NCI-H526 (cell line): Measurements from ENCODE around the gene FOXR1.
"Not testable (repeated sequence)": the region's sequence is repeated elsewhere in the genome, so short reads cannot be mapped to it uniquely, and the experiment has no call there.

Experiments
- DNase-seq, 2 experiments: peaks; one replicate each; lab custom pipeline; 2025; lab: John Stamatoyannopoulos, UW

FOXR1 gene

DNA sequence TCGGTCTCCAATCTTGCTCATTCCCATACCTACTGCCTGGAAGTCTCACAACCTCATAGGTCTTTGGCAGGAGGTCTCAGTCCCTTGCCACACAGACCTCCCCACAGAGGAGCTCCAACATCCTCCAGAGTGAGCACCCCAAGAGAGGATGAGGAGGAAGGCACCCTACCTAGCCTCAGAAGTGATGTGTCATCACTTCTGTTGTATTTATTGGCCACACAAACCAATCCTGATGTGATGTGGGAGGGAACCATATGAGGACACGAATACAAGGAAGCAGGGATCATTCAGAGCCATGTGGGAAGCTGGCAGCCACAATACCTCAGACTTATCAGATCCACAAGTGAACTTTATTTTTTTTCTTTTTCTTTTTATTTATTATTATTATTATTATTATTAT is 24.5 kb upstream of the FOXR1 start:
- no peak for DNase-seq

DNA sequence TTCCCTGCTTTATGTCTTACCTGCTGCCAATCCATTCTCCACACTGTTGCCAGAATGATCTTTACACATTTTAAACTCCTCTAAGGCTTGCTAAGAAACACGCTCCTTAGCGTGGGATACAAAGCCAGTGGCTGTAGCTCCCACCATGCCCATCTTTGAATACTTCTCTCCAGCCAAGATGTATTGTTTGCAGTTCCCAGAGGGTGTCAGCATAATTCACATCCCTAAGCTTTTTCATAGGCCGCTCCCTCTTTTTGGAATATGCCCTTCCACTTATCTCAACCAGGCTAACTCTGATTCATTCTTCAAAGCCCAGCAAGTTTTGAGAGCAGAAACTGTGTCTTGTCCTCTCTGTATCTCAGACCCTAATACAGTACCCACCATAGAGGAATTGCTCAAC is 23.6 kb upstream of the FOXR1 start:
- no peak for DNase-seq

DNA sequence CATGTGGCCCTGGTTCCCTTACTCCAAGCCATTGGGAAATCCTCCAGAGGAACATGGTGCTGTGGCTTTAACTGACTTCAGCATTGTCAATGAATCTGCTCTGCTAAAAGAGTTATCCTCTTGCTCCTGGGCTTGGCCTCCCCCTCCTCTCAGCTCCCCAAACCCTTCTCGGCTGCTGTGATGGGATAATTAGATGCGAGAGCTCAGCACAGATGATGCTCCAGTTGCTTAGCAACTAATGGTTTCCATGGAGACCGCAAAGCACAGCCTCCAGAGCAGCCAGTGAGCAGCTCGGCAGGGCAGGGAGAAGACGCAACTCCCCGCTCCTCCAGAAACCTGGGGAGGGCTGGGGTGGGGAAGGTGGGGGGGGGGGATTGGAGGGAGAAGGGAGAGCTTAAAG is 18.3 kb upstream of the FOXR1 start:
- DNase-seq, result peak; percentile 70 to 76

DNA sequence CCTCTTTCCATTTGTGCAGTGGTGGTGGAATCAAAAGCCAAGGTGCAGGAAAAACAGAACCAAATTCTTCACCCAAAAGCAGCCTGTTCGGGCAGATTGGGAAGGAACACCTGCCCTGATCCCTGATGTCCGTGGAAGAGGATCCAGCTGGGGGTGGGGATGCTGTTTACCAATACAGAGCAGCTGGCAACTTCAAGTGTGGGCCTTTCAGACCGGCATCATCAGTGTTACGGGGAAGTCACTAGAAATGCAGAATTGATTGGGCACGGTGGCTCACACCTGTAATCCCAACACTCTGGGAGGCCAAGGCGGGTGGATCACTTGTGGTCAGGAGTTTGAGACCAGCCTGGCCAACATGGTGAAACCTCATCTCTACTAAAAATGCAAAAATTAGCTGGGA is 17.6 kb upstream of the FOXR1 start:
- not testable (repeated sequence) for DNase-seq

DNA sequence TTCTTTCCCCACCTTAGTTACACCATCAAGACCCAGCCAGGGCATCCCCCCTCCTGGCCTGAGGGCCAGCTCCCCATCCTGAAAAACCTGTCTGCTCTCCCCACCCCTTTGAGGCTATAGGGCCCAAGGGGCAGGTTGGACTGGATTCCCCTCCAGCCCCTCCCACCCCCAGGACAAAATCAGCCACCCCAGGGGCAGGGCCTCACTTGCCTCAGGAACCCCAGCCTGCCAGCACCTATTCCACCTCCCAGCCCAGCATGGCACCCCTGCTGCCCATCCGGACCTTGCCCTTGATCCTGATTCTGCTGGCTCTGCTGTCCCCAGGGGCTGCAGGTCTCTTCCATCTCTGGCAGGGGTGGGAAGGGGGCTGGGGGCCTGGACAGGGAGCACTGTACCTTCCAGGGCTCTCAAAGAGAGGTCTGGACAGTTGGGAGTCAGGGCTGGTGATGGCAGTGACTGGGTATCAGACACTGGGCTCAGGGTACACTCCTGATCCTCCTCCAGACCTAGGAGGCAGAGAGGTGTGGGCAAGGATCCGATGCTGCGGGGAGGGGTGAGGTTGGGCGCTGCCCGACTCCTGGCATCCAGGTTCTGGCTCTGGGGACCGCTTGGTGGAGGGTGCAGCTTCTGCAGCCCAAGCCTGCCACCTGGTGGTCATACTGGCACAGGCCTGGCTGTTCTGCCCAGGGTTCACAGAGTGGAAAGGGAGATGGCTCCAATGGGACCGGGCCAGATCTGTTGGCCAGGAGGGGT is 15.3 kb upstream of the FOXR1 start, which contains the start of gene UPK2:
TSS of gene UPK2 (plus strand) at position 205 of the 753 bp plus-strand sequence. CDS start at position 258, 53 bp downstream.
- peak; percentile 83 to 99 for DNase-seq

DNA sequence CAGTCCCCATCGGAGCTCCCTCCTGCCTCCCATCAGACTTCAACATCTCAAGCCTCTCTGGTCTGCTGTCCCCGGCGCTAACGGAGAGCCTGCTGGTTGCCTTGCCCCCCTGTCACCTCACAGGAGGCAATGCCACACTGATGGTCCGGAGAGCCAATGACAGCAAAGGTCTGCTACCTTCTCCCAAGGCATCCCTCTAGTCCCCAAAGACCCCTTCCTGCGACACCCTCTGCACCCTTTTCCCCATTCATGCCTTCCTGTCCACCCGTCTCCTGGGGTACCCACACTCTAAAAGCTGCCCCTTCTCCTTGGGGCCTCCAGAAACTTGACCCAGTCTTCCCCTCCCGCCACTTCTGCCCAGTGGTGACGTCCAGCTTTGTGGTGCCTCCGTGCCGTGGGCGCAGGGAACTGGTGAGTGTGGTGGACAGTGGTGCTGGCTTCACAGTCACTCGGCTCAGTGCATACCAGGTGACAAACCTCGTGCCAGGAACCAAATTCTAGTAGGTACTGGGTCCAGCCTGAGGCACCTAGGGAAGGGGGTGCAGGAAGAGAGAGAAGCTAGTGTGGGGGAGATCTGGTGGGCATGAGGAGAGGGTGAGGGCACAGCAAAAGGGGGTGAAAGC is 14.6 kb upstream of the FOXR1 start:
- DNase-seq, result no peak

DNA sequence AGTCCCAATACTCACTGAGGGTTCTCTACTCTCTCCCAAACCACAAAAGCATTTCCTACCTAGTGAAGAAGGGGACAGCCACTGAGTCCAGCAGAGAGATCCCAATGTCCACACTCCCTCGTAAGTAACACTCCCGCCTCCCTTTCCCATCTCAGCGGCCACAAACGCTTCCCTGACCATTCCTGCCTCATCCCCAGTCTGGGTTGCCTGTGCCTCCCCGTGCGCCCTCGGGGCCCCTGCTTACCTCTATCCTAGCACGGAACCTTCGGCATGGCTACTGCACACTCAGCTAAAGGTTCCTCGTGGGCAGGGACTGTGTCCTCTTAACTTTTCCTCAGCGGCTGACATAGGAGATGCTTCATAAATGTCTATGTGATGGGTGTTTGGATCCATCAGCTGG is 14.0 kb upstream of the FOXR1 start:
- no peak for DNase-seq

DNA sequence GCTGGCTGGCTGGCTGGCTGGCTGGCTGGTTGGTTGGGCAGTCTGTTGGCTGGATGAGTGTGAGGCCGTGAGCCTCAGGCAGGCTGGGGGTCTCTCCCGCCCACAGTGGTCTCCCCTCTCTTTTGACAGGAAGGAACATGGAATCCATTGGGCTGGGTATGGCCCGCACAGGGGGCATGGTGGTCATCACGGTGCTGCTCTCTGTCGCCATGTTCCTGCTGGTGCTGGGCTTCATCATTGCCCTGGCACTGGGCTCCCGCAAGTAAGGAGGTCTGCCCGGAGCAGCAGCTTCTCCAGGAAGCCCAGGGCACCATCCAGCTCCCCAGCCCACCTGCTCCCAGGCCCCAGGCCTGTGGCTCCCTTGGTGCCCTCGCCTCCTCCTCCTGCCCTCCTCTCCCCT is 13.6 kb upstream of the FOXR1 start:
- DNase-seq, result no peak

DNA sequence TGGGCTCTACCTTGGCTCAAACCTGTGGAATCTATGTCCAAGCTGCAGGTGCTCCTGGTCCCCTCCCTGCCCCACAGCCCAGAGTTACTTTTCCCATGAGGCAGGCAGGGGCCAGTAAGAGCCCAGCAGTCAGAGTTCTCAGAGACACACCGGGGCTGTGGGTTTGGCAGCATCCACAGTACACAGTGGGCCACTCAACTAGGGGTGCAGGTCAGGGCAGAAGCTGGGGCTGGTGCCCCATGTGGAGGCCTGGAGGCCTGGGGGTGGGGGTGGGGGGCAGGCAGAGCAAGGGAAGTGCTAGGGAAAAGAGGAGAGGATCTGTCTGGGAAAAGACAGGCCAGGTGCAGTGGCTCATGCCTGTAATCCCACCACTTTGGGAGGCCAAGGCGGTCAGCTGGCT is 13.0 kb upstream of the FOXR1 start:
- DNase-seq, result no peak

DNA sequence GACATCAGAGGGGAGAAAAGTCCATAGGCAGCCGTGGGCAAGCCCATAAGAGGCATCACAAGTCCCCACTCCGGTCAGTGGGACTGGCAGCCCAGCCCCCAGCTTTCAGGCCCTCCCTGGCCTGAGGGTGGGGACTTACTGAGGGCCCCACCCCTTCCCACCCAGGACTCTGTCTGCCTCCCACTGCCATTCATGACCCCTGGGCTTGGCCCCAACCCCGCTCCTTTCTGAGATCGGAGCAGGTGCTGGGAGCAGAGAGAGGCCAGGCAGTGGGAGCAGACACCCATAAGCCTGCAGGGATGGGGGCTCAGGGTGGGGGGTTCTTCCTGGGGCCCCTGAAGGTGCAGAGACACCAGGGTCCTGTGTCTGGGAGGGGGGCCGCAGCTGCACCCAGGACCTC is 10.4 kb upstream of the FOXR1 start:
- DNase-seq, result no peak

DNA sequence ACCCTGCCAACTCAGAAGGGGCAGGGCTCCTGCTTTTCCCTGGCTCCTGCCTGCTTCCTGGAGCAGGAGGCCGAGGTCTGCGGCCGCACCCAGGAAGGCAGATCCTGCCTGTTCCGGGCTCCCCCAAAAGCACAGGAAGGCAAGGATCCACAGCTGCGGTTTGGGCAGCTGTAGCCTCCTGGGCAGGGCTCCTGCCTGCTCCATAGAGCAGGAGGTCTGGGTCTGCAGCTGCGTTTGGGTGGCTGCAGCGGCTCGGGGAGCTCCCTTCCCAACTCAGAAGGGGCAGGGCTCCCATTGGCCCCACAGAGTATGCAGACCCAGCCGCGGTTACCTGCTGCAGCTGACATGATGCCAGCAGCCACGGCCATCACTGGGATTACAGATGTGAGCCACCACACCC is 10.0 kb upstream of the FOXR1 start:
- no peak for DNase-seq

DNA sequence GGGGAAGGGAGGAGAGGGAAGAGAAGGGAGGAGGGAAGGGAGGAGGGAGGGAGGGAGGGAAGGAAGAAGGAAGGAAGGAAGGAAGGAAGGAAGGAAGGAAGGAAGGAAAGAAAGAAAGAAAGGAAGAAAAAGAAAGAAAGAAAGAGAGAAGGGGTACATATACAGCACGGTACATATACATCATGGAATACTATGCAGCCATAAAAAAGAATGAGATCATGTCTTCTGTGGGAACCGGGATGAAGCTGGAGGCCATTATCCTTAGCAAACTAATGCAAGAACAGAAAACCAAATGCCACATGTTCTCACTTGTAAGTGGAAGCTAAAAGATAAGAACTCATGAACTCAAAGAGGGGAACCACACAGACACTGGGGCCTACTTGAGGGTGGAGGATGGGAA is 2.1 kb upstream of the FOXR1 start:
- DNase-seq, result not testable (repeated sequence)

DNA sequence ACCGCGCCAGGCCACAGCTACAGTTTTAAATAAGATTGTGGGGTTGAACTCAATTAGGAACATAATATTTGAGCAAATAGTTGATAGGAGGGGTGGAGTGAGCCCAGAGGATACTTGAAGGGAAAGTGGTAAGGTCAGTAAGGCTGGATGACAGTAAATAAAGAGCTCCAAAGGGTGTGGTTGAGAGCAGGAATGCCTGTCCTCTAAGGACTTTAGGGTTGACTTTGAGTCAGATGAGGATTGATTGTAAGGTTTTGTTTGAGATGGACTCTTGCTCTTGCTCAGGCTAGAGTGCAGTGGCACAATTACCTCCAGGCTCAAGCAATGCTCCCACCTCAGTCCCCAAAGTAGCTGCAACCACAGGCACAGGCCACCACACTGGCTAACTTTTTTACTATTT is 2.4 kb downstream of the FOXR1 start:
- no peak for DNase-seq

DNA sequence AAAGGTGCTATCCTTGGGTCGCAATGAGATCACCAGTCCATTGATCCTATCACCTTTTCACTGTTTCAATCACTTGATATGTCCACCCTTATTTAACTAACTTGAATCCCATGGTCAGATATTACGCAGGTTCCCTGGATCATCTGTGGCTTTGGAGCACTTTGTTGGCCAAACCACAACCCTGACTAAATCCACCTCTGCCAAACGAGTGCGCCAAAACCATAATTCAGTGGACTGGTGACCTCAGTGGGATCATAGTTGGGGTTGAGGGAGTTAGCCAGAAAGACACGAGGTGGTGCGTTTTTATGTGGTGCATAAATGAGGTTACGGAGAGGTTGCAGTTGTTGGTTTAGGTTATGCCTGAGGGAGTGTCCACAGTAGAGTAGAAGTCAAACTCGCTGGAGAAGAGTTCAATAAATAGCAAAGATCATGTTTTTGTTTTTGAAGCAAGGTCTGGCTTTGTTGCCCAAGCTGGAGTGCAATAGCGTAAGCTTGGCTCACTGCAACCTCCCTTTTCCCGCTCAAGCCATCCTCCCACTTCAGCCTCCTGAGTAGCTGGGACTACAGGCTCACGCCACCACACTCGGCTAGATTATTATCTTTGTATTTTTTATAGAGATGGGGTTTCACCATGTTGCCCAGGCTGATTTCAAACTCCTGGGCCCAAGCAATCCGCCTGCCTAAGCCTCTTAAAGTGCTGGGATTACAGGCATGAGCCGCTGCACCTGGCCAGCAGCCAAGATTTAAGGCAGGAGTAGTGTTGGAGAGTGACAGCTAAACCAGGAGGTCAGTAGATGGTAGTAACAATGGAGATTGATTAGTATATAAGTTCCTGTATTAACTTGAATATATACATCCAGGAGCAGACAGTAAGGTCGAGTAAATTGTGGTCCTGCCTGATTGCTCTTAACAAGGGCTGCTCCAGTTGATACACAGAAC is 4.5 kb downstream of the FOXR1 start:
- DNase-seq, result no peak

DNA sequence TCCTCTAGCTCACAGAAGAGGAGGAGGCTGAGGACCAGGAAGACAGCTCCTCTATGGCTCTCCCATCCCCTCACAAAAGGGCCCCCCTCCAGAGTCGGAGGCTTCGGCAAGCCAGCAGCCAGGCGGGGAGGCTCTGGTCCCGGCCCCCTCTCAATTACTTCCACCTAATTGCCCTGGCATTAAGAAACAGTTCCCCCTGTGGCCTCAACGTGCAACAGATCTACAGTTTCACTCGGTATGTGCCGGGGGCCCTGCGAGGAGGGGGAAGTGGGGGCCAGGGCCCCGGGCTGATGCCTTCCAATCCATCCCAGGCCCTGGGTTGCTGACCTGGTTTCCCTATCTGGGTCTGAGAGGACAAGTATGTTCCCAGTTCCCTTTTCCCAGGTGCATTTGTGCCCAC is 7.9 kb downstream of the FOXR1 start:
- no peak for DNase-seq

DNA sequence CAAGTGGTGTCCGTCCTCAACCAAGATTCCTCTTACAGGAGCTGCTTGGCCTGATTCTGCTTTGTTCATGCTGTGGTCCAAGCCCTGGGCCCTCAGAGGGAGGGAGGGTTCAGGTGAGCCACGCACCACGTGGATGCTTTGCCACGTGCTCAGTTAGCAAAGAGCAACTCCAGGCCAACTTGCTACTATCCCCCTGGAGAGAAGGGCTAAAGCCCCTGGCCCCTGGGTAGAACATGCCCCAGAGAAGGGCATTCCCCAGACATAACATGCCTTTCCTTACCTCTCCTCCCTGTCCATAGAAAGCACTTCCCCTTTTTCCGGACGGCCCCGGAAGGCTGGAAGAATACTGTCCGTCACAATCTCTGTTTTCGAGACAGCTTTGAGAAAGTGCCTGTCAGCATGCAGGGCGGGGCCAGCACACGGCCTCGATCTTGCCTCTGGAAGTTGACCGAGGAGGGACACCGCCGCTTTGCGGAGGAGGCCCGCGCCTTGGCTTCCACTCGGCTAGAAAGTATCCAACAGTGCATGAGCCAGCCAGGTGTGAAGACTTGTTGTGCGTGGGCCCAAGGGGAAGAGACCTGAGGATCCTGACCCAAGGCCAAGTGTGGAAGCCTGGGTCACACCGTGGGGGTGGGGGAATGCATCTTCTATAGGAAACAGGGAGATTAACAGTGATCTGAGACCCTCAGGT is 8.8 kb downstream of the FOXR1 start:
- no peak for DNase-seq

DNA sequence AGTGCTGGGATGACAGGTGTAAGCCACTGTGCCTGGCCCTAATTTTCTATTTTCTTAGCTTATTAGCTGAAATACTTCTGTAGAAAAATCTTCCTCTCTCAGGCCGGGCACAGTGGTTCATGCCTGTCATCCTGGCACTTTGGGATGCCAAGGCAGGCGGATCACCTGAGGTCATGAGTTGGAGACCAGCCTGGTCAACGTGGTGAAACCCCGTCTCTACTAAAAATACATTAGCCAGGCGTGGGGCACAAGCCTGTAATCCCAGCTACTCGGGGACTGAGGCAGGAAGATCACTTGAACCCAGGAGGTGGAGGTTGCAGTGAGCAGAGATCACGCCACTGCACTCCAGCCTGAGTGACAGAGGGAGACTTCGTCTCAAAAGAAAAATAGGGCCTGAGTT is 12.8 kb downstream of the FOXR1 start:
- DNase-seq, result not testable (repeated sequence)

DNA sequence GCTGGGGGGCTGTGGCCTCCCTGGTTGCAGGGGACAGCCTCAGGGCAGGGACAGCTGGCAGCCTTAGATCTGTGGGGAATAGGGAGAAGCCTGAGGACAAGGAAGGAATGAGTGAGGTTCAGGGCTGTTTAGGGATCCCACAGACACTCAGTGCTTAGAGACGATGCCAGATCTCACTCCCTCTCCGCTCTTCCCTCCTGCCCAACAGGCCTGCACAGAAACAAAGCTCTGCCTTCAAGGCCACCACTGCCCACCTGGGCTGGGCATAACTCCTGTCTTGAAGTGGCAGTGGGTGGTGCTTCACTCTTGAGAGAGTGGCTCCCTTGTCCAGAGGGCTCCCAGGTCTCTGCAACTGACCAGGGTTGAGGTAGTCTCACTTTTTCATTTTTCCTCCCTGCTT is 13.3 kb downstream of the FOXR1 start:
- DNase-seq, result no peak

DNA sequence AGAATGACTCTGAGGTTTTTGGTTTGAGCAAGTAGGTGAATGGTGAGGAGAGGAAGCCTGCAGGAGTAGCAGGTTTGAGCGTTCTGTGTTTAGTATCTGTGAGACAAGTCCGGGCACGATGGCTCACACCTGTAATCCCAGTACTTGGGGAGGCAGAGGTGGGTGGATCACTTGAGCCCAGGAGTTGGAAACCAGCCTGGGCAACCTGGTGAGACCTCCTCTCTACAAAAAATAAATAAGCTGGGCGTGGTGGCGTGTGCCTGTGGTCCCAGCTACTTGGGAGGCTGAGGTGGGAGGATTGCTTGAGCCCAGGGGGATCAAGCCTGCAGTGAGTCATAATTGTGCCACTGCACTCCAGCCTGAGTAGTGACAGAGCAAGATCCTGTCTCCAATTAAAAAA is 16.7 kb downstream of the FOXR1 start:
- DNase-seq, result peak; percentile 72 to 85

DNA sequence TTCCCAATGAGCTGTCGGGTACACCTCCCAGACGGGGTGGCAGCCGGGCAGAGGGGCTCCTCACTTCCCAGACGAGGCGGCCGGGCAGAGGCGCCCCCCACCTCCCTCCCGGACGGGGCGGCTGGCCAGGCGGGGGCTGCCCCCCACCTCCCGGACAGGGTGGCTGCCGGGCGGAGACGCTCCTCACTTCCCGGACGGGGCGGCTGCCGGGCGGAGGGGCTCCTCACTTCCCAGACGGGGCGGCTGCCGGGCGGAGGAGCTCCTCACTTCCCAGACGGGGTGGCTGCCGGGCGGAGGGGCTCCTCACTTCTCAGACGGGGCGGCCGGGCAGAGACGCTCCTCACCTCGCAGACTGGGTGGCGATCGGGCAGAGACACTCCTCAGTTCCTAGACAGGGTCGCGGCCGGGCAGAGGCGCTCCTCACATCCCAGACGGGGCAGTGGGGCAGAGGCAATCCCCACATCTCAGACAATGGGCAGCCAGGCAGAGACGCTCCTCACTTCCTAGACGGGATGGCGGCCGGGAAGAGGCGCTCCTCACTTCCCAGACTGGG is 20.0 kb downstream of the FOXR1 start:
- not testable (repeated sequence) for DNase-seq

DNA sequence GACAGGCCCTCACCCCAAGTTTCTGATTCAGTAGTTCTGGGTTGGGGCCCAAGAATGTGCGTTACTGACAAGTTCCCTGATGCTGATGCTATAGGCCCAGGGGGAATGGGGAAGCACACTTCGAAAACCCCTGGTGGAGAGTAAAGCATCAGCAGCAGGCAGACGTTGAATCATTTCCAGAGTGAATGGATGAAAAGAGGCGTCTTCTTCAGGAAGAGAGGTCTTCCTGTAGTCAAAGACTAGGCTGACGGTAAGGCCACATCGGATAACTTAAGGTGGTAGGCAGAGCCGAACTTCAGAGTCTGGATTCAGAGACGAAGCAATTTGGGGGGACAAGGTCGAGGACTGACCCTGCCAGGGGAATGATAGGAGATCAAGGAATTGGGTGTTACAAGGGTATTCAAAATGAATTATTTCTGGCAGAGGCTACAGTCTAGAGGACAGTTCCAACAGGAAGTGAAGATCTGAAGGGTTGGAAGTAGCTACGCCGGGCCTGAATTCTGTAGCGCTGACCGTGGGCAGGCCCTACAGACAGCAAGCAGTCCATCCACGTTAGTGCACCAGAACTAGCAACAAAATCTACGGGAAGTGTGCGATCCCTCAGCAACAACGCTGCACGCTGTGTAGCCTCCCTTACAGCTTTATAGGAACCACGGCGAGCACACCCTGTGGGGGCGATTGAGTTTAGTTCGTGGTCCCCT is 25.5 kb downstream of the FOXR1 start:
- peak; percentile 41 to 71 for DNase-seq
